ENCODE measurements around the gene ATP6V0A4.

DNA sequence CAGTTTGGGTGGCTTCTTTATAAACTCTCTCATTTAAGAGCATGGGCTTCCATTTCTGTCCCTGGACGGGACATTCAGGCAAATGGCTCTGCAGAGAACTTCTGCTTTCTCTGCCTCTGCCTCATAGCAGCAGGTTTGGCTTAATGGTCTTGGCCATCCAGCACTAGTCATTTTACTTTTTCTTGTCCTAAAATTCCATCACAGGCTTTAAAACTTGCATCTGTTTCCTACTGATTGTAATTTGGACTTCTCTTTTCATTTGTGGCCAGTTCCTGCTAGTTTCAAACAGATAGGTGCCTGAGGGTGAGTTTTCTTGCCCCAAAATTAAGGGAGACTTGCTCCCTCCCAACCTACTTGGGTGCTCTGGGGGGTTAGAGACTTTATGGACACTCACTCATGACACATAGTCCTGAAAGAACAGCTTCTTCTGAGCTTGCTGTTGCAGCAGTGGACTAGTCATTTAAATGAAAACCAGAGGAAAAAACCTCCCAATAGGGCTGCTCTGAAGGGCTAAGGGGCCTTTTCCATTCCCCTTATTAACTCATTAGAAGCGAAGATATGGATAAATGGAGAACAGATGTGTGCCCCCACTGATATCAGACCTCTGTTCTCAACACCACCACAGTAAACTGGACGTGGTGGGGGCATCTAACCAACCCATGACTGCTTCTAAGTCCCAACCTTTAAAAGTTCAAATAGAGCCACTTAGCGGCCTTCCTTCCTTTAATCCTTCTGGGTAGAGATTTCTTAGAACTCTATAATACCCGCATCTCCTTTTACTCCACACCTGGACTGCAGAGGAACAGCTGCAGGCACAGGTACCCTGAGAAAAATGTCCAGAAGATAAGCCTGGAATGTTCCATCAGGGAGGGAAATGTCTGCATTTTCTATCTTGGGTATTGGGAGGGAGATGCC, 135.7 kb downstream of the ATP6V0A4 start:
- TF ChIP-seq, protein P1, sequence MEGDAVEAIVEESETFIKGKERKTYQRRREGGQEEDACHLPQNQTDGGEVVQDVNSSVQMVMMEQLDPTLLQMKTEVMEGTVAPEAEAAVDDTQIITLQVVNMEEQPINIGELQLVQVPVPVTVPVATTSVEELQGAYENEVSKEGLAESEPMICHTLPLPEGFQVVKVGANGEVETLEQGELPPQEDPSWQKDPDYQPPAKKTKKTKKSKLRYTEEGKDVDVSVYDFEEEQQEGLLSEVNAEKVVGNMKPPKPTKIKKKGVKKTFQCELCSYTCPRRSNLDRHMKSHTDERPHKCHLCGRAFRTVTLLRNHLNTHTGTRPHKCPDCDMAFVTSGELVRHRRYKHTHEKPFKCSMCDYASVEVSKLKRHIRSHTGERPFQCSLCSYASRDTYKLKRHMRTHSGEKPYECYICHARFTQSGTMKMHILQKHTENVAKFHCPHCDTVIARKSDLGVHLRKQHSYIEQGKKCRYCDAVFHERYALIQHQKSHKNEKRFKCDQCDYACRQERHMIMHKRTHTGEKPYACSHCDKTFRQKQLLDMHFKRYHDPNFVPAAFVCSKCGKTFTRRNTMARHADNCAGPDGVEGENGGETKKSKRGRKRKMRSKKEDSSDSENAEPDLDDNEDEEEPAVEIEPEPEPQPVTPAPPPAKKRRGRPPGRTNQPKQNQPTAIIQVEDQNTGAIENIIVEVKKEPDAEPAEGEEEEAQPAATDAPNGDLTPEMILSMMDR (IDR thresholded peaks at IDR 0.05; ENCODE audit: borderline replicate concordance, extremely low read depth, low read length, poor library complexity, severe bottlenecking), result no peak
- no peak for TF ChIP-seq EZH2 (IDR thresholded peaks at IDR 0.05; ENCODE audit: borderline replicate concordance, low read depth, low read length, severe bottlenecking)
